Thyroid gland (tissue), 4 donors: Measurements from ENCODE around the gene ORMDL3. TPM values are rescaled to one million over a fixed set of nuclear protein-coding genes. Genes with fewer than 3 reads are reported as not detected.

Source experiments
- DNase-seq, 2 donors: peaks; one replicate each; pipeline ENCODE4 v3.0.0-alpha.2; 2019
- H3K27ac ChIP-seq, 3 donors: fragments of 200-600 bp; sonication (generic); 1 replicate in 2 of 3; 2 replicates in 1 of 3; pipeline ENCODE4 v1.5.1; 2016 to 2019; ENCODE audit warnings: mild to moderate bottlenecking in 1 of 3, moderate library complexity in 1 of 3
- H3K27me3 ChIP-seq: fragments of 200-600 bp; sonication (generic); one replicate; pipeline ENCODE4 v1.5.1; 2019
- H3K36me3 ChIP-seq, 2 donors: fragments of 200-600 bp; sonication (generic); one replicate each; pipeline ENCODE4 v1.5.1; 2016 to 2019
- H3K4me1 ChIP-seq, 2 donors: fragments of 200-600 bp; sonication (generic); one replicate each; pipeline ENCODE4 v1.5.1; 2017 to 2019
- H3K4me3 ChIP-seq, 3 donors: fragments of 200-600 bp; sonication (generic); replicated peaks in 1 of 3; 1 replicate in 2 of 3; 2 replicates in 1 of 3; pipeline ENCODE4 v1.5.1; 2016; ENCODE audit warnings: mild to moderate bottlenecking in 1 of 3
- H3K9me3 ChIP-seq: fragments of 200-600 bp; sonication (generic); one replicate; pipeline ENCODE4 v1.5.1; 2017
- CTCF ChIP-seq, 6 experiments: fragments of 200-600 bp in 3 of 6; fragments of 450-650 bp in 3 of 6; sonication (generic) in 3 of 6; IDR thresholded peaks; one replicate each; pipeline ENCODE4 v1.5.1; 2016 to 2019; ENCODE audit warnings: antibody characterized with exemption in 6 of 6, mild to moderate bottlenecking in 2 of 6, inconsistent platforms in 1 of 6, moderate library complexity in 1 of 6
- POLR2A ChIP-seq, 2 donors: fragments of 450-650 bp; IDR thresholded peaks; one replicate each; pipeline ENCODE4 v1.6.1; 2017; ENCODE audit warnings: antibody characterized with exemption in 2 of 2, mild to moderate bottlenecking in 2 of 2, moderate library complexity in 1 of 2
- WGBS, 2 donors: methylation state at CpG; one replicate each; pipeline ENCODE4 v1.1.5; 2017; 5-methylcytosine and 5-hydroxymethylcytosine counted together
- intact Hi-C: fragments of 100-400 bp; cut with DNase I; formaldehyde crosslinking; loops from one replicate; pipeline ENCODE4 v1.15.1; 2023
- total RNA-seq, 4 donors: library from RNA; depleted of rRNA; stranded (reverse); fragments of >200 nt; gene quantifications; one replicate each; pipeline ENCODE4 v1.2.3, GENCODE V29; 2016

The ORMDL3 gene
- total RNA-seq, 4 donors from 2014 or later: 81.4 to 125 (median 99.0) TPM

GRCh38 chr17:39937447-39937846, 10.0 kb upstream of the ORMDL3 start:
- WGBS, 2 donors: 85 to 89% methylated on average over 3 of the region's 3 CpGs
- H3K4me1 ChIP-seq: no peaks in the 10 kb centered on the region

GRCh38 chr17:39935909-39936308, 8.5 kb upstream of the ORMDL3 start:
- H3K27ac ChIP-seq: no peak overlapping the region
- H3K4me3 ChIP-seq: no peak overlapping the region
- H3K27me3 ChIP-seq: no peaks in the 10 kb centered on the region
- TF ChIP-seq POLR2A (IDR thresholded peaks at IDR 0.05) (no peak), CTCF (IDR thresholded peaks at IDR 0.05) (no peak)
- no peaks in the 10 kb centered on the region for H3K4me1 ChIP-seq
- no peaks in the 10 kb centered on the region for H3K9me3 ChIP-seq
- intact Hi-C loops: no loop called here
- WGBS, 2 donors: 65 to 82% methylated on average over 2 to 3 of the region's 3 CpGs
- no peak for DNase-seq
- no peaks in the 10 kb centered on the region for H3K36me3 ChIP-seq

More at GRCh38 chr17:39937447-39937846, 10.0 kb upstream of the ORMDL3 start:
- Histone ChIP-seq H3K36me3 (no peaks in the 10 kb centered on the region), H3K9me3 (no peaks in the 10 kb centered on the region), H3K4me3 (no peak overlapping the region), H3K27ac (no peak overlapping the region), H3K27me3 (no peaks in the 10 kb centered on the region)
- intact Hi-C loops: no loop called here
- no peak for DNase-seq
- no peak for TF ChIP-seq CTCF (IDR thresholded peaks at IDR 0.05)
- TF ChIP-seq POLR2A (IDR thresholded peaks at IDR 0.05): no peak

- Histone ChIP-seq H3K9me3 (no peaks in the 10 kb centered on the region), H3K4me3 (no peak overlapping the region), H3K4me1 (peaks cover 1 to 5% of the 10 kb centered on the region in 2 donors), H3K27me3 (no peaks in the 10 kb centered on the region), H3K36me3 (no peaks in the 10 kb centered on the region), H3K27ac (no peak overlapping the region)
- TF ChIP-seq POLR2A (IDR thresholded peaks at IDR 0.05): no peak
- TF ChIP-seq CTCF (IDR thresholded peaks at IDR 0.05): no peak
- no peak for DNase-seq
- WGBS, 2 donors: 85% methylated on average over 5 of the region's 5 CpGs
- intact Hi-C loops: no loop called here
These were observed 6.9 kb upstream of the ORMDL3 start for GRCh38 chr17:39934324-39934723.

- WGBS, 2 donors: 79 to 90% methylated on average over 5 of the region's 5 CpGs
- Histone ChIP-seq H3K36me3 (no peaks in the 10 kb centered on the region), H3K27ac (no peak overlapping the region), H3K4me1 (peaks cover 5 to 9% of the 10 kb centered on the region in 2 donors), H3K27me3 (no peaks in the 10 kb centered on the region), H3K4me3 (no peak overlapping the region), H3K9me3 (no peaks in the 10 kb centered on the region)
- TF ChIP-seq CTCF (IDR thresholded peaks at IDR 0.05) (no peak), POLR2A (IDR thresholded peaks at IDR 0.05) (no peak)
- intact Hi-C loops: no loop called here
- DNase-seq: peak in 1 of 2 donors; percentile 13
These were observed 6.5 kb upstream of the ORMDL3 start for GRCh38 chr17:39933912-39934311.

- TF ChIP-seq POLR2A (IDR thresholded peaks at IDR 0.05): no peak
- Histone ChIP-seq H3K4me1 (peaks cover 27 to 38% of the 10 kb centered on the region in 2 donors), H3K36me3 (no peaks in the 10 kb centered on the region), H3K9me3 (no peaks in the 10 kb centered on the region), H3K4me3 (no peak overlapping the region), H3K27me3 (no peaks in the 10 kb centered on the region), H3K27ac (peak overlapping the region in 2 of 3 donors; percentile 43 to 95)
- WGBS, 2 donors: 88 to 94% methylated on average over 5 of the region's 5 CpGs
- intact Hi-C loops: loop anchor here (2.0 kb wide), 1 partner anchor 21 kb away; no protein-coding TSS in a partner anchor
- DNase-seq: no peak
These were observed 2.4 kb upstream of the ORMDL3 start for GRCh38 chr17:39929646-39930407.
